HCT116 (cell line): Measurements from ENCODE around the gene WDR72.

Experiments used
- YY1 ChIP-seq: IDR thresholded peaks from 2 replicates; pipeline ENCODE4 v1.6.1; 2011; ENCODE audit warnings: low read length, low read depth, moderate library complexity, mild to moderate bottlenecking; ENCODE audit not compliant: insufficient replicate concordance; ENCODE audit errors: extremely low read depth
- TF ChIP-seq, protein P1 (sequence below): IDR thresholded peaks from 2 replicates; pipeline ENCODE4 v1.6.1; 2012
- TF ChIP-seq, protein P2 (sequence below), 3 experiments: fragments of 200-600 bp in 1 of 3; sonication (generic) in 1 of 3; IDR thresholded peaks in 2 of 3; conservative IDR thresholded peaks in 1 of 3; 2 replicates each; pipeline ENCODE4 v1.5.1; 2012 to 2017; ENCODE audit warnings: low read depth in 2 of 3, low read length in 2 of 3, antibody characterized with exemption in 1 of 3, borderline replicate concordance in 1 of 3, control low read depth in 1 of 3, mild to moderate bottlenecking in 1 of 3, mixed read lengths in 1 of 3, mixed run types in 1 of 3, moderate library complexity in 1 of 3; ENCODE audit not compliant: insufficient read depth in 1 of 3
- TF ChIP-seq, protein P3 (sequence below): IDR thresholded peaks from 2 replicates; pipeline ENCODE4 v1.6.1; 2012

DNA sequence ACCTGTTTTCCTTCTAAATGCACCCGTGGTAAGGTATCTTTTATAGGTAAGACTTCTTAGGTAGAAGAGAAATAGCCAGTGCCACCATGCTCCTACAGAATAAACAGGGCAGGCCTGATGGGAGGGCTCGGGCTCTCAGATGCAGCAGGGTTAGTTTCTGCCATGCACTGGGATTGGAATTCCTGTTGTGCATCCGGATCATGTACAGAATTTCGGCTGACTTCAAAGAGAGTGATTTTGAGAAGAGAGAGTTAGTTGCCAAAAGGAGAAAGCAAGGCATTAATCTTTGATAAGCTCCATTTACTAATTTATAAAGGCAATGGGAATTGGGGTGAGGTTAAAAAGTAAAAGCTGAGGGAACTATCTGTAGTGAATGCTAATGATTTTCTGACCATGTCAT, 211.2 kb downstream of the WDR72 start:
- no peak for TF ChIP-seq YY1
- TF ChIP-seq, protein P1, sequence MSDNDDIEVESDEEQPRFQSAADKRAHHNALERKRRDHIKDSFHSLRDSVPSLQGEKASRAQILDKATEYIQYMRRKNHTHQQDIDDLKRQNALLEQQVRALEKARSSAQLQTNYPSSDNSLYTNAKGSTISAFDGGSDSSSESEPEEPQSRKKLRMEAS, result no peak
- TF ChIP-seq, protein P2, sequence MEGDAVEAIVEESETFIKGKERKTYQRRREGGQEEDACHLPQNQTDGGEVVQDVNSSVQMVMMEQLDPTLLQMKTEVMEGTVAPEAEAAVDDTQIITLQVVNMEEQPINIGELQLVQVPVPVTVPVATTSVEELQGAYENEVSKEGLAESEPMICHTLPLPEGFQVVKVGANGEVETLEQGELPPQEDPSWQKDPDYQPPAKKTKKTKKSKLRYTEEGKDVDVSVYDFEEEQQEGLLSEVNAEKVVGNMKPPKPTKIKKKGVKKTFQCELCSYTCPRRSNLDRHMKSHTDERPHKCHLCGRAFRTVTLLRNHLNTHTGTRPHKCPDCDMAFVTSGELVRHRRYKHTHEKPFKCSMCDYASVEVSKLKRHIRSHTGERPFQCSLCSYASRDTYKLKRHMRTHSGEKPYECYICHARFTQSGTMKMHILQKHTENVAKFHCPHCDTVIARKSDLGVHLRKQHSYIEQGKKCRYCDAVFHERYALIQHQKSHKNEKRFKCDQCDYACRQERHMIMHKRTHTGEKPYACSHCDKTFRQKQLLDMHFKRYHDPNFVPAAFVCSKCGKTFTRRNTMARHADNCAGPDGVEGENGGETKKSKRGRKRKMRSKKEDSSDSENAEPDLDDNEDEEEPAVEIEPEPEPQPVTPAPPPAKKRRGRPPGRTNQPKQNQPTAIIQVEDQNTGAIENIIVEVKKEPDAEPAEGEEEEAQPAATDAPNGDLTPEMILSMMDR (IDR thresholded peaks at IDR 0.05 in 2 of 3, conservative IDR thresholded peaks at IDR 0.05 in 1 of 3; ENCODE audit: borderline replicate concordance in 1 of 3, insufficient read depth in 1 of 3, low read depth in 2 of 3, low read length in 2 of 3), result no peak
- TF ChIP-seq, protein P3, sequence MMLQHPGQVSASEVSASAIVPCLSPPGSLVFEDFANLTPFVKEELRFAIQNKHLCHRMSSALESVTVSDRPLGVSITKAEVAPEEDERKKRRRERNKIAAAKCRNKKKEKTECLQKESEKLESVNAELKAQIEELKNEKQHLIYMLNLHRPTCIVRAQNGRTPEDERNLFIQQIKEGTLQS, result no peak
